GM23248 (cell line): ENCODE measurements around the gene ZNF581.

Experiments
- EZH2 ChIP-seq: fragments of 200-600 bp; sonication (generic); IDR thresholded peaks from 2 replicates; pipeline ENCODE4 v1.6.1; 2018; ENCODE audit warnings: antibody characterized with exemption, mild to moderate bottlenecking; ENCODE audit not compliant: insufficient read depth, poor library complexity, severe bottlenecking
- EZH2phosphoT487 ChIP-seq: fragments of 200-600 bp; sonication (generic); IDR thresholded peaks from 2 replicates; pipeline ENCODE4 v1.6.1; 2018; ENCODE audit warnings: antibody characterized with exemption, moderate library complexity, mild to moderate bottlenecking, low read depth; ENCODE audit not compliant: insufficient read depth

DNA sequence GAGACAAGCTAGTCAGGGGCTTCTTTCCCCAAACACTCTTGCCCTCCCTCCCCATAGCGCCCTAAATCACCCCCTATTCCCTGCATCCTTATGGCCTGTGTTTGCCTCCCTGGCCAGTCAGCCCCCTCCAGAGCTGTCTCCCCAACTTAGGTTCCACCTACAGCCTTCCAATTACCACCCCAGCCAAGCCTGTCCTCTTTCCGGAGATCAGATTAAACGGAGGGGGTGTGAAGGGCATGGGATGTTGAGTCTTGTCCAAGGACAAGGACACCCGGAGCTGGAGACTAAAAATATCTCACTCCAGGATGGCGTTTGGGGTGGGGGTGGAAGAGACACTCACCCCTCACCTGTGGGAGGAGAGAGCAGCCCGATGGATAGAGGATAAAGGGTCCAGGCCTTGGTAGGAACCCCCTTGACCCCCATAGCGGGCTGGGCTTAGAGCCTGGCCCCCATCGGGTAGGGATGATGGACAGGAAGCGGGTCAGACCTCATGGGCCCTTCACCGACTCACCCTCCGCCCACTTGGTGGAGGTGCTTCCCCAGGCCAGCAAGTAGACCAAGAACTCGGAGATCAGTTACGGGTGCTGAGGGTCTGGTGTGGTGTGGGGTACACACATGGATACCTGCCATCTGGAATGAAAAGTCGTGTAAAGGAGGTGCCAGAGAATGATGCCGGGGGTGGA, 32.0 kb upstream of the ZNF581 start:
- TF ChIP-seq EZH2 = no peak
- no peak for TF ChIP-seq EZH2phosphoT487
